Erythroblast (primary cell): ENCODE results near the gene IL1RAPL1.

Experiments
- GATA1 ChIP-seq: IDR thresholded peaks from 2 replicates; pipeline ENCODE4 v1.6.1; 2011; ENCODE audit warnings: low read depth, mild to moderate bottlenecking, control low read depth, low read length, moderate library complexity
- POLR2A ChIP-seq: IDR thresholded peaks from 2 replicates; pipeline ENCODE4 v1.6.1; 2011; ENCODE audit warnings: mild to moderate bottlenecking, low read length

DNA sequence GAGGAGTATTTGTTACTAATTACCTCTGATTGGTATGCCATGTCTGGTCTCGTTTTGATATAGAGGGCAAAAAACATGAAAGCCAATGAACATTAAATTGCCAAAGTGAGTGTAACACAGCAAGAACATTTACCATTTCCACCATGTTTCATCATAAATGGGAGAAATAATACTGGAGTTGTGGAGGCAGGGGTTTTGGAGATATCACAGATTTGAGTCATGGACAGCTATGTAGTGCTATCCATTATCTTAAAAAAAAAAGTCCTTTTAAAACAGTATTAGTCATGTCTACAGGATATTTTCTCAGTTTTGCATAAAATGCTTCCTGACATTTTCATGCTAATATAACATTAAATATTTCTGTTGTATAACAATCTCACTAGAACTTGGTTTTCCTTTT, 301.2 kb downstream of the IL1RAPL1 start:
- TF ChIP-seq POLR2A: no peak
- TF ChIP-seq GATA1: no peak
